Natural killer cell (primary cell): ENCODE measurements around the gene SORBS2. TPM values are rescaled to one million over a fixed set of nuclear protein-coding genes. Genes with fewer than 3 reads are reported as not detected.

Experiments used
- ATAC-seq, 3 donors: fragments of 150-1000 bp in 2 of 3; fragments of 200-7000 bp in 1 of 3; cut with Tn5 transposase; 1 replicate in 1 of 3; 2 replicates in 2 of 3; pipeline ENCODE4 v1.10.0; 2021; ENCODE audit warnings: mild to moderate bottlenecking in 2 of 3, moderate library complexity in 2 of 3
- DNase-seq, 2 donors: peaks; one replicate each; pipeline versions ENCODE4 v3.0.0 to v3.0.0-alpha.2; 2013 to 2021; ENCODE audit warnings: mixed read lengths in 1 of 2
- H3K27ac ChIP-seq: one replicate; pipeline ENCODE4 v1.5.1; 2013; ENCODE audit warnings: mild to moderate bottlenecking, low read length
- H3K27me3 ChIP-seq: one replicate; pipeline ENCODE4 v1.6.1; 2013; ENCODE audit warnings: low read length; ENCODE audit not compliant: control insufficient read depth, insufficient read depth
- H3K36me3 ChIP-seq: one replicate; pipeline ENCODE4 v1.6.1; 2013; ENCODE audit warnings: low read length; ENCODE audit not compliant: control insufficient read depth, insufficient read depth
- H3K4me1 ChIP-seq: one replicate; pipeline ENCODE4 v1.6.1; 2013; ENCODE audit warnings: low read length; ENCODE audit not compliant: control insufficient read depth, insufficient read depth
- H3K4me3 ChIP-seq: one replicate; pipeline ENCODE4 v1.5.1; 2013; ENCODE audit warnings: low read length
- H3K9me3 ChIP-seq: one replicate; pipeline ENCODE4 v1.6.1; 2013; ENCODE audit warnings: low read length; ENCODE audit not compliant: control insufficient read depth, insufficient read depth
- H3K27ac Mint-ChIP-seq, 2 donors: one replicate each; pipeline ENCODE4 v1.8.0; 2022; ENCODE audit warnings: mild to moderate bottlenecking in 2 of 2, mixed read lengths in 2 of 2, moderate library complexity in 1 of 2
- H3K27me3 Mint-ChIP-seq, 2 donors: one replicate each; pipeline ENCODE4 v1.8.0; 2022; ENCODE audit warnings: low read depth in 2 of 2, mixed read lengths in 2 of 2
- H3K36me3 Mint-ChIP-seq: one replicate; pipeline ENCODE4 v1.8.0; 2022; ENCODE audit warnings: mixed read lengths
- H3K4me1 Mint-ChIP-seq, 2 donors: one replicate each; pipeline ENCODE4 v1.8.0; 2022; ENCODE audit warnings: mixed read lengths in 2 of 2
- H3K4me3 Mint-ChIP-seq: one replicate; pipeline ENCODE4 v1.8.0; 2022; ENCODE audit warnings: mild to moderate bottlenecking, moderate library complexity, mixed read lengths
- H3K9me3 Mint-ChIP-seq, 2 donors: one replicate each; pipeline ENCODE4 v1.8.0; 2022; ENCODE audit warnings: mixed read lengths in 2 of 2
- CTCF ChIP-seq: fragments of 200-600 bp; IDR thresholded peaks from one replicate; pipeline ENCODE4 v1.8.0; 2022; ENCODE audit warnings: antibody characterized with exemption
- WGBS: methylation state at CpG from one replicate; pipeline ENCODE4 v1.1.7; 2013; ENCODE audit warnings: missing lambda C conversion rate; ENCODE audit not compliant: insufficient coverage; 5-methylcytosine and 5-hydroxymethylcytosine counted together
- intact Hi-C: fragments of 100-400 bp; cut with micrococcal nuclease; formaldehyde crosslinking; loops from one replicate; pipeline ENCODE4 v1.14.2; 2022
- total RNA-seq, 4 donors: library from RNA; stranded (reverse); fragments of 120-200 nt in 1 of 4; gene quantifications; one replicate each; pipeline versions ENCODE4 v1.2.3 to v1.2.4, GENCODE V29; 2013 to 2022

The SORBS2 gene
- total RNA-seq, 3 donors from 2014 or later (not counting 1 experiment from before 2014, with no cell fraction given), result 10.2 to 15.6 (median 13.5) TPM

GRCh38 chr4:185841451-185841850, 29.5 kb upstream of the SORBS2 start:
- no peak for TF ChIP-seq CTCF
- 92% methylated on average over 2 of the region's 2 CpGs for WGBS
- H3K4me3 Mint-ChIP-seq, result no peak overlapping the region
- H3K9me3 Mint-ChIP-seq, result peaks cover 0 to 6% of the 10 kb centered on the region in 2 donors
- ATAC-seq (no peak), DNase-seq (no peak)
- Histone ChIP-seq H3K27ac (no peak overlapping the region), H3K4me1 (no peaks in the 10 kb centered on the region), H3K36me3 (no peaks in the 10 kb centered on the region), H3K9me3 (no peaks in the 10 kb centered on the region), H3K4me3 (no peak overlapping the region), H3K27me3 (no peaks in the 10 kb centered on the region)
- no peak overlapping the region for H3K27ac Mint-ChIP-seq
- H3K4me1 Mint-ChIP-seq, result no peaks in the 10 kb centered on the region
- no peaks in the 10 kb centered on the region for H3K36me3 Mint-ChIP-seq
- intact Hi-C loops, result no loop called here
- peaks cover 0 to 3% of the 10 kb centered on the region in 2 donors for H3K27me3 Mint-ChIP-seq

- TF ChIP-seq CTCF, result no peak
- intact Hi-C loops, result no loop called here
- Histone ChIP-seq H3K27me3 (no peaks in the 10 kb centered on the region), H3K36me3 (no peaks in the 10 kb centered on the region), H3K4me3 (no peak overlapping the region), H3K9me3 (no peaks in the 10 kb centered on the region), H3K27ac (no peak overlapping the region), H3K4me1 (no peaks in the 10 kb centered on the region)
- Mint-ChIP-seq H3K27ac (no peak overlapping the region), H3K9me3 (peaks cover 0 to 5% of the 10 kb centered on the region in 2 donors), H3K4me1 (no peaks in the 10 kb centered on the region), H3K36me3 (no peaks in the 10 kb centered on the region), H3K27me3 (peaks cover 0 to 3% of the 10 kb centered on the region in 2 donors), H3K4me3 (no peak overlapping the region)
- DNase-seq (no peak), ATAC-seq (no peak)
- WGBS, result 89% methylated on average over 6 of the region's 6 CpGs
Observed at GRCh38 chr4:185840953-185841352, 29.0 kb upstream of the SORBS2 start.

GRCh38 chr4:185840201-185840600, 28.2 kb upstream of the SORBS2 start:
- Histone ChIP-seq H3K4me1 (no peaks in the 10 kb centered on the region), H3K4me3 (no peak overlapping the region), H3K9me3 (no peaks in the 10 kb centered on the region), H3K36me3 (no peaks in the 10 kb centered on the region), H3K27me3 (no peaks in the 10 kb centered on the region), H3K27ac (no peak overlapping the region)
- Mint-ChIP-seq H3K27me3 (peaks cover 1 to 3% of the 10 kb centered on the region in 2 donors), H3K27ac (no peak overlapping the region), H3K9me3 (peaks cover 0 to 3% of the 10 kb centered on the region in 2 donors), H3K4me1 (no peaks in the 10 kb centered on the region), H3K4me3 (no peak overlapping the region), H3K36me3 (no peaks in the 10 kb centered on the region)
- ATAC-seq (no peak), DNase-seq (no peak)
- no peak for TF ChIP-seq CTCF
- 81% methylated on average over 2 of the region's 2 CpGs for WGBS
- intact Hi-C loops, result no loop called here

- Histone ChIP-seq H3K36me3 (no peaks in the 10 kb centered on the region), H3K9me3 (no peaks in the 10 kb centered on the region), H3K4me1 (no peaks in the 10 kb centered on the region), H3K27me3 (no peaks in the 10 kb centered on the region), H3K4me3 (no peak overlapping the region), H3K27ac (no peak overlapping the region)
- Mint-ChIP-seq H3K4me3 (no peak overlapping the region), H3K36me3 (no peaks in the 10 kb centered on the region), H3K27me3 (peaks cover 3 to 5% of the 10 kb centered on the region in 2 donors), H3K9me3 (peaks cover 0 to 3% of the 10 kb centered on the region in 2 donors), H3K27ac (no peak overlapping the region), H3K4me1 (no peaks in the 10 kb centered on the region)
- no peak for DNase-seq
- TF ChIP-seq CTCF, result no peak
- intact Hi-C loops, result no loop called here
- WGBS, result 88% methylated on average over 6 of the region's 6 CpGs
- no peak for ATAC-seq
Observed at GRCh38 chr4:185839770-185840169, 27.8 kb upstream of the SORBS2 start.
